Measurements from ENCODE around the gene CDK19. TPM values are rescaled to one million over a fixed set of nuclear protein-coding genes. Genes with fewer than 3 reads are reported as not detected.

CDK19 gene
- polyA plus RNA-seq, 1 donor from 2014 or later: 40.7 TPM

DNA sequence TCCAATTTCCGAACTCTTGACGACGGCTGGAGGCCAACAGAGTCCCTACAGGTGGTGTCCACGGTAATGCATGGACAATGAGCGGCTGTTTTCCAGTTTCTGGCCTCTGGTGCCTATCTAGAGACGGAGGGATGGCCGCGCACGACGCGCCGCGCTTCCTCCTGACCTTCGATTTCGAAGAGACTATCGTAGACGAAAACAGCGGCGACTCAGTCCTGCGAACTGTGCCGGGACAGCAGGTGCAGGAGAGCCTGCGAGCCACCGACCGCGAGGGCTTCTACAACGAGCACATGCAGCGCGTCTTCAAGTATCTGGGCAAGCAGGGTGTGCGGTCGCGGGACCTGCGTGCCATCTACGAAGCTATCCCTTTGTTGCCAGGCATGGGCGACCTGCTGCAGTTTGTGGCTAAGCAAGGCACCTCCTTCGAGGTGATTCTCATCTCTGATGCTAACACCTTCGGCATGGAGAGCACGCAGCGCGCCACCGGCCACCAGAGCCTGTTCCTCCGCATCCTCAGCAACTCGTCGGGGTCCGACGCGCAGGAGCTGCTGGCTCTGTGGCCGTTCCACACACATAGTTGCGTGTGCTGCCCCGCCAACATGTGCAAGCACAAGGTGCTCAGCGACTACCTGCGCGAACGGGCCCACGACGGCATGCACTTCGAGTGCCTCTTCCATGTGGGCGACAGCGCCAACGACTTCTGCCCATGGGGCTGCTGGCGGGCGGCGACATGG is 169.4 kb downstream of the CDK19 start:
- Histone ChIP-seq H3F3A (ENCODE audit: insufficient read depth, low read length, poor library complexity, severe bottlenecking) (no peaks in the 10 kb centered on the region), H3K27ac (ENCODE audit: low read length) (no peak overlapping the region), H2AFZ (ENCODE audit: low read depth, low read length) (no peak overlapping the region), H3K9me2 (ENCODE audit: insufficient read depth, low read length) (no peaks in the 10 kb centered on the region), H3K27me3 (ENCODE audit: insufficient read depth, low read depth, low read length) (no peaks in the 10 kb centered on the region), H3K36me3 (ENCODE audit: insufficient read depth, low read length) (peaks cover 12% of the 10 kb centered on the region), H3K9me3 (ENCODE audit: low read length) (no peaks in the 10 kb centered on the region), H3K79me2 (replicated peaks; ENCODE audit: insufficient read depth, low read length) (no peaks in the 10 kb centered on the region), H3K4me2 (ENCODE audit: low read length) (no peak overlapping the region), H4K20me1 (ENCODE audit: insufficient read depth) (no peaks in the 10 kb centered on the region), H3K4me3 (ENCODE audit: low read length) (no peak overlapping the region), H3K9ac (ENCODE audit: low read length) (no peak overlapping the region)
- TF ChIP-seq MXI1 (conservative IDR thresholded peaks at IDR 0.05; ENCODE audit: poor library complexity, severe bottlenecking) (no peak), TAF1 (IDR thresholded peaks at IDR 0.05; ENCODE audit: low read depth) (no peak)
- TF ChIP-seq, protein P1, sequence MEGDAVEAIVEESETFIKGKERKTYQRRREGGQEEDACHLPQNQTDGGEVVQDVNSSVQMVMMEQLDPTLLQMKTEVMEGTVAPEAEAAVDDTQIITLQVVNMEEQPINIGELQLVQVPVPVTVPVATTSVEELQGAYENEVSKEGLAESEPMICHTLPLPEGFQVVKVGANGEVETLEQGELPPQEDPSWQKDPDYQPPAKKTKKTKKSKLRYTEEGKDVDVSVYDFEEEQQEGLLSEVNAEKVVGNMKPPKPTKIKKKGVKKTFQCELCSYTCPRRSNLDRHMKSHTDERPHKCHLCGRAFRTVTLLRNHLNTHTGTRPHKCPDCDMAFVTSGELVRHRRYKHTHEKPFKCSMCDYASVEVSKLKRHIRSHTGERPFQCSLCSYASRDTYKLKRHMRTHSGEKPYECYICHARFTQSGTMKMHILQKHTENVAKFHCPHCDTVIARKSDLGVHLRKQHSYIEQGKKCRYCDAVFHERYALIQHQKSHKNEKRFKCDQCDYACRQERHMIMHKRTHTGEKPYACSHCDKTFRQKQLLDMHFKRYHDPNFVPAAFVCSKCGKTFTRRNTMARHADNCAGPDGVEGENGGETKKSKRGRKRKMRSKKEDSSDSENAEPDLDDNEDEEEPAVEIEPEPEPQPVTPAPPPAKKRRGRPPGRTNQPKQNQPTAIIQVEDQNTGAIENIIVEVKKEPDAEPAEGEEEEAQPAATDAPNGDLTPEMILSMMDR (IDR thresholded peaks at IDR 0.05; ENCODE audit: poor library complexity, severe bottlenecking): no peak

DNA sequence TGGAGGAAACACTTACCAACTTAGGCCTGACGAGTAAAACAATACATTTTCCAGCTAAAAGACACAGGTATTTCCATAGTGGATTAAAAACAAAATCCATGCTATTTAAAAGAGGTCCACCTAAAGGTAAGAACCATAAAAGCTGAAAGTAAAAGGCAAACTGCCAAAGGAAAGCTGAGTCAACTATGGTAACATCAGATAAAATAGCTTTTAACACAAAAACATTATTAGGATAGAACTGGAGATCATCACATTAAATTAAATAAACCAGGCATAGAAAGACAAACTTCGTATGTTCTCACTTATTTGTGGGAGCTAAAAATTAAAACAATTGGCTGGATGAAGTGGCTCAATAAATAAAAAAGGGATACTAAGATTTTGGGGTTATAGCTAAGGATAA is 172.1 kb downstream of the CDK19 start:
- Histone ChIP-seq H3K79me2 (replicated peaks; ENCODE audit: insufficient read depth, low read length) (no peaks in the 10 kb centered on the region), H3K9ac (ENCODE audit: low read length) (no peak overlapping the region), H3K9me2 (ENCODE audit: insufficient read depth, low read length) (no peaks in the 10 kb centered on the region), H3K27ac (ENCODE audit: low read length) (no peak overlapping the region), H3F3A (ENCODE audit: insufficient read depth, low read length, poor library complexity, severe bottlenecking) (no peaks in the 10 kb centered on the region), H4K20me1 (ENCODE audit: insufficient read depth) (no peaks in the 10 kb centered on the region), H3K36me3 (ENCODE audit: insufficient read depth, low read length) (peaks cover 12% of the 10 kb centered on the region), H3K4me2 (ENCODE audit: low read length) (no peak overlapping the region), H3K4me3 (ENCODE audit: low read length) (no peak overlapping the region), H3K27me3 (ENCODE audit: insufficient read depth, low read depth, low read length) (no peaks in the 10 kb centered on the region), H3K9me3 (ENCODE audit: low read length) (no peaks in the 10 kb centered on the region), H2AFZ (ENCODE audit: low read depth, low read length) (no peak overlapping the region)
- TF ChIP-seq EP300 (conservative IDR thresholded peaks at IDR 0.05; ENCODE audit: poor library complexity, severe bottlenecking) (no peak), MXI1 (conservative IDR thresholded peaks at IDR 0.05; ENCODE audit: poor library complexity, severe bottlenecking) (no peak), RAD21 (conservative IDR thresholded peaks at IDR 0.05) (no peak), POLR2AphosphoS5 (IDR thresholded peaks at IDR 0.05) (no peak), SMC3 (conservative IDR thresholded peaks at IDR 0.05; ENCODE audit: poor library complexity) (no peak), TAF1 (IDR thresholded peaks at IDR 0.05; ENCODE audit: low read depth) (no peak), EZH2 (IDR thresholded peaks at IDR 0.05; ENCODE audit: borderline replicate concordance, insufficient read depth, low read length, poor library complexity, severe bottlenecking) (no peak)
- TF ChIP-seq, protein P1 (IDR thresholded peaks at IDR 0.05; ENCODE audit: poor library complexity, severe bottlenecking): no peak
- TF ChIP-seq, protein P2, sequence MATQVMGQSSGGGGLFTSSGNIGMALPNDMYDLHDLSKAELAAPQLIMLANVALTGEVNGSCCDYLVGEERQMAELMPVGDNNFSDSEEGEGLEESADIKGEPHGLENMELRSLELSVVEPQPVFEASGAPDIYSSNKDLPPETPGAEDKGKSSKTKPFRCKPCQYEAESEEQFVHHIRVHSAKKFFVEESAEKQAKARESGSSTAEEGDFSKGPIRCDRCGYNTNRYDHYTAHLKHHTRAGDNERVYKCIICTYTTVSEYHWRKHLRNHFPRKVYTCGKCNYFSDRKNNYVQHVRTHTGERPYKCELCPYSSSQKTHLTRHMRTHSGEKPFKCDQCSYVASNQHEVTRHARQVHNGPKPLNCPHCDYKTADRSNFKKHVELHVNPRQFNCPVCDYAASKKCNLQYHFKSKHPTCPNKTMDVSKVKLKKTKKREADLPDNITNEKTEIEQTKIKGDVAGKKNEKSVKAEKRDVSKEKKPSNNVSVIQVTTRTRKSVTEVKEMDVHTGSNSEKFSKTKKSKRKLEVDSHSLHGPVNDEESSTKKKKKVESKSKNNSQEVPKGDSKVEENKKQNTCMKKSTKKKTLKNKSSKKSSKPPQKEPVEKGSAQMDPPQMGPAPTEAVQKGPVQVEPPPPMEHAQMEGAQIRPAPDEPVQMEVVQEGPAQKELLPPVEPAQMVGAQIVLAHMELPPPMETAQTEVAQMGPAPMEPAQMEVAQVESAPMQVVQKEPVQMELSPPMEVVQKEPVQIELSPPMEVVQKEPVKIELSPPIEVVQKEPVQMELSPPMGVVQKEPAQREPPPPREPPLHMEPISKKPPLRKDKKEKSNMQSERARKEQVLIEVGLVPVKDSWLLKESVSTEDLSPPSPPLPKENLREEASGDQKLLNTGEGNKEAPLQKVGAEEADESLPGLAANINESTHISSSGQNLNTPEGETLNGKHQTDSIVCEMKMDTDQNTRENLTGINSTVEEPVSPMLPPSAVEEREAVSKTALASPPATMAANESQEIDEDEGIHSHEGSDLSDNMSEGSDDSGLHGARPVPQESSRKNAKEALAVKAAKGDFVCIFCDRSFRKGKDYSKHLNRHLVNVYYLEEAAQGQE (IDR thresholded peaks at IDR 0.05; ENCODE audit: borderline replicate concordance): no peak

All from neural cell (in vitro differentiated cells).